ENCODE results near the gene STX3.

DNA sequence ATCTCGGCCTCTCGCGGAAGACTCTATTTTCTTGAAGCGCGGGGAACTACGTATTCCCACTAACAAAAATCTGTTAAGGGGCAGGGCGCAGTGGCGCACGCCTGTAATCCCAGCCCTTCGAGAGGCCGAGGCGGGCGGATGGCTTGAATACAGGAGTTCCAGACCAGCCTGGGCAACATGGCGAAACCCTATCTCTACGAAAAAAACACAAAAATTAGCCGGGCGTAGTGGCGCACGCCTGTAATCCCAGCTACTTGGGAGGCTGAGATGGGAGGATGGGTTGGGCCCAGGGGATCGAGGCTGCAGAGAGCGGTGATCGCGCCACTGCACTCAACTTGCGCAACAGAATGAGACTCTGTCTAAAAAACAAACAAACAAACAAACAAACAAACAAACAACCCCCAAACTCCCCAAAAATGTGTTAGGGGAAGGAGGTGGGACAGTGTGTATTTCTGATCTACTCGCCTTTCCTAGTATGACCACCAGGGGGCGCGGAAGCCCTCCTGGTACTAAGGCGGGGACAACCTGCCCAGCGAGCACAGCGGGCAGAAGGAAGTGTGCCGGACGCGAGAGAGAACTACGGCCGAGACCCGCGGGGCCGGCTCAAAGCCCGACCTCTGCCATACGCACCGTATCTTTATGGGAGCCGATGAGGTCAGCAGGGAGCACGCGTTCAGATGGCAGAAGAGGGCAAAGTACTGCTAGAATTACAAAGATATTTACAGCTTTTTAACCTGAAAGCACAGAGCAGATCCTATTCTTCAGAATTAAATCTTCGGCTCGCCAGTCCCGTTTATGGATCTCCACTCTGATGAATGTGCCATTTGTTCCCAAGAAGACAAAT lies 1.3 kb upstream of the STX3 start:
- TF ChIP-seq POLR2AphosphoS2 (conservative IDR thresholded peaks at IDR 0.05; ENCODE audit: low read length): no peak
- TF ChIP-seq POLR2A (IDR thresholded peaks at IDR 0.05; ENCODE audit: low read length): no peak
- TF ChIP-seq, protein P1, sequence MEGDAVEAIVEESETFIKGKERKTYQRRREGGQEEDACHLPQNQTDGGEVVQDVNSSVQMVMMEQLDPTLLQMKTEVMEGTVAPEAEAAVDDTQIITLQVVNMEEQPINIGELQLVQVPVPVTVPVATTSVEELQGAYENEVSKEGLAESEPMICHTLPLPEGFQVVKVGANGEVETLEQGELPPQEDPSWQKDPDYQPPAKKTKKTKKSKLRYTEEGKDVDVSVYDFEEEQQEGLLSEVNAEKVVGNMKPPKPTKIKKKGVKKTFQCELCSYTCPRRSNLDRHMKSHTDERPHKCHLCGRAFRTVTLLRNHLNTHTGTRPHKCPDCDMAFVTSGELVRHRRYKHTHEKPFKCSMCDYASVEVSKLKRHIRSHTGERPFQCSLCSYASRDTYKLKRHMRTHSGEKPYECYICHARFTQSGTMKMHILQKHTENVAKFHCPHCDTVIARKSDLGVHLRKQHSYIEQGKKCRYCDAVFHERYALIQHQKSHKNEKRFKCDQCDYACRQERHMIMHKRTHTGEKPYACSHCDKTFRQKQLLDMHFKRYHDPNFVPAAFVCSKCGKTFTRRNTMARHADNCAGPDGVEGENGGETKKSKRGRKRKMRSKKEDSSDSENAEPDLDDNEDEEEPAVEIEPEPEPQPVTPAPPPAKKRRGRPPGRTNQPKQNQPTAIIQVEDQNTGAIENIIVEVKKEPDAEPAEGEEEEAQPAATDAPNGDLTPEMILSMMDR (IDR thresholded peaks at IDR 0.05): peak; percentile 89
- TF ChIP-seq, protein P2, sequence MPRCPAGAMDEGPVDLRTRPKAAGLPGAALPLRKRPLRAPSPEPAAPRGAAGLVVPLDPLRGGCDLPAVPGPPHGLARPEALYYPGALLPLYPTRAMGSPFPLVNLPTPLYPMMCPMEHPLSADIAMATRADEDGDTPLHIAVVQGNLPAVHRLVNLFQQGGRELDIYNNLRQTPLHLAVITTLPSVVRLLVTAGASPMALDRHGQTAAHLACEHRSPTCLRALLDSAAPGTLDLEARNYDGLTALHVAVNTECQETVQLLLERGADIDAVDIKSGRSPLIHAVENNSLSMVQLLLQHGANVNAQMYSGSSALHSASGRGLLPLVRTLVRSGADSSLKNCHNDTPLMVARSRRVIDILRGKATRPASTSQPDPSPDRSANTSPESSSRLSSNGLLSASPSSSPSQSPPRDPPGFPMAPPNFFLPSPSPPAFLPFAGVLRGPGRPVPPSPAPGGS (IDR thresholded peaks at IDR 0.05): no peak
- no peak; the same call in 1 of the 2 replicates for TF ChIP-seq RFX5 (IDR thresholded peaks at IDR 0.05)
- no peak for TF ChIP-seq KDM1A (IDR thresholded peaks at IDR 0.05; ENCODE audit: low read depth)
- no peak for TF ChIP-seq HDAC2 (IDR thresholded peaks at IDR 0.05)
- TF ChIP-seq, protein P3, sequence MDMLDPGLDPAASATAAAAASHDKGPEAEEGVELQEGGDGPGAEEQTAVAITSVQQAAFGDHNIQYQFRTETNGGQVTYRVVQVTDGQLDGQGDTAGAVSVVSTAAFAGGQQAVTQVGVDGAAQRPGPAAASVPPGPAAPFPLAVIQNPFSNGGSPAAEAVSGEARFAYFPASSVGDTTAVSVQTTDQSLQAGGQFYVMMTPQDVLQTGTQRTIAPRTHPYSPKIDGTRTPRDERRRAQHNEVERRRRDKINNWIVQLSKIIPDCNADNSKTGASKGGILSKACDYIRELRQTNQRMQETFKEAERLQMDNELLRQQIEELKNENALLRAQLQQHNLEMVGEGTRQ (IDR thresholded peaks at IDR 0.05): no peak
- TF ChIP-seq, protein P4, sequence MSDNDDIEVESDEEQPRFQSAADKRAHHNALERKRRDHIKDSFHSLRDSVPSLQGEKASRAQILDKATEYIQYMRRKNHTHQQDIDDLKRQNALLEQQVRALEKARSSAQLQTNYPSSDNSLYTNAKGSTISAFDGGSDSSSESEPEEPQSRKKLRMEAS (IDR thresholded peaks at IDR 0.05): peak; percentile 73
- TF ChIP-seq HOXA7 (CRISPR knock-in tag; IDR thresholded peaks at IDR 0.05): no peak
- no peak for TF ChIP-seq PHF8 (IDR thresholded peaks at IDR 0.05; ENCODE audit: borderline replicate concordance, low read depth)

Measured in A549 (cell line).